Endothelial cell (in vitro differentiated cells): ENCODE results near the gene GFOD2. TPM values are rescaled to one million over a fixed set of nuclear protein-coding genes. Genes with fewer than 3 reads are reported as not detected.
"Not testable (repeated sequence)": the region's sequence is repeated elsewhere in the genome, so short reads cannot be mapped to it uniquely, and the experiment has no call there.

Source experiments
- DNase-seq: peaks from one replicate; pipeline ENCODE4 v3.0.0; 2021; ENCODE audit warnings: low spot score
- H3K27ac Mint-ChIP-seq: one replicate; pipeline ENCODE4 v1.8.0; 2021; ENCODE audit warnings: mixed read lengths, inconsistent platforms; ENCODE audit not compliant: unreplicated experiment
- H3K27me3 Mint-ChIP-seq: one replicate; pipeline ENCODE4 v1.8.0; 2021; ENCODE audit warnings: mild to moderate bottlenecking, moderate library complexity, mixed read lengths, inconsistent platforms; ENCODE audit not compliant: unreplicated experiment
- H3K36me3 Mint-ChIP-seq: one replicate; pipeline ENCODE4 v1.8.0; 2021; ENCODE audit warnings: mild to moderate bottlenecking, low read depth, mixed read lengths, inconsistent platforms; ENCODE audit not compliant: unreplicated experiment
- H3K4me1 Mint-ChIP-seq: one replicate; pipeline ENCODE4 v1.8.0; 2021; ENCODE audit warnings: mild to moderate bottlenecking, mixed read lengths, inconsistent platforms; ENCODE audit not compliant: unreplicated experiment
- H3K4me3 Mint-ChIP-seq: one replicate; pipeline ENCODE4 v1.8.0; 2021; ENCODE audit warnings: mild to moderate bottlenecking, mixed read lengths, inconsistent platforms; ENCODE audit not compliant: unreplicated experiment
- H3K9me3 Mint-ChIP-seq: one replicate; pipeline ENCODE4 v1.8.0; 2021; ENCODE audit warnings: mixed read lengths, inconsistent platforms; ENCODE audit not compliant: unreplicated experiment
- total RNA-seq: library from RNA; stranded (reverse); fragmentation: NEBNext Ultra II Directional; extraction: Animal tissue kit (Norgen Biotek cat#: 25700); gene quantifications from one replicate; pipeline ENCODE4 v1.2.1, GENCODE V29; 2021; ENCODE audit not compliant: unreplicated experiment
- TF ChIP-seq, protein P1 (sequence below): fragments of 200-600 bp; sonication (generic); IDR thresholded peaks from one replicate; pipeline ENCODE4 v1.5.0; 2021; ENCODE audit warnings: antibody characterized with exemption; ENCODE audit not compliant: unreplicated experiment

Gene GFOD2
- total RNA-seq, 1 donor from 2014 or later: 44.2 TPM

GRCh38 chr16:67758006-67758405 is 38.9 kb upstream of the GFOD2 start:
- Mint-ChIP-seq H3K4me3 (no peak overlapping the region), H3K9me3 (no peaks in the 10 kb centered on the region), H3K4me1 (no peaks in the 10 kb centered on the region), H3K36me3 (peaks cover 16% of the 10 kb centered on the region), H3K27me3 (peaks cover 18% of the 10 kb centered on the region), H3K27ac (no peak overlapping the region)
- TF ChIP-seq, protein P1, sequence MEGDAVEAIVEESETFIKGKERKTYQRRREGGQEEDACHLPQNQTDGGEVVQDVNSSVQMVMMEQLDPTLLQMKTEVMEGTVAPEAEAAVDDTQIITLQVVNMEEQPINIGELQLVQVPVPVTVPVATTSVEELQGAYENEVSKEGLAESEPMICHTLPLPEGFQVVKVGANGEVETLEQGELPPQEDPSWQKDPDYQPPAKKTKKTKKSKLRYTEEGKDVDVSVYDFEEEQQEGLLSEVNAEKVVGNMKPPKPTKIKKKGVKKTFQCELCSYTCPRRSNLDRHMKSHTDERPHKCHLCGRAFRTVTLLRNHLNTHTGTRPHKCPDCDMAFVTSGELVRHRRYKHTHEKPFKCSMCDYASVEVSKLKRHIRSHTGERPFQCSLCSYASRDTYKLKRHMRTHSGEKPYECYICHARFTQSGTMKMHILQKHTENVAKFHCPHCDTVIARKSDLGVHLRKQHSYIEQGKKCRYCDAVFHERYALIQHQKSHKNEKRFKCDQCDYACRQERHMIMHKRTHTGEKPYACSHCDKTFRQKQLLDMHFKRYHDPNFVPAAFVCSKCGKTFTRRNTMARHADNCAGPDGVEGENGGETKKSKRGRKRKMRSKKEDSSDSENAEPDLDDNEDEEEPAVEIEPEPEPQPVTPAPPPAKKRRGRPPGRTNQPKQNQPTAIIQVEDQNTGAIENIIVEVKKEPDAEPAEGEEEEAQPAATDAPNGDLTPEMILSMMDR: no peak
- no peak for DNase-seq

DNA sequence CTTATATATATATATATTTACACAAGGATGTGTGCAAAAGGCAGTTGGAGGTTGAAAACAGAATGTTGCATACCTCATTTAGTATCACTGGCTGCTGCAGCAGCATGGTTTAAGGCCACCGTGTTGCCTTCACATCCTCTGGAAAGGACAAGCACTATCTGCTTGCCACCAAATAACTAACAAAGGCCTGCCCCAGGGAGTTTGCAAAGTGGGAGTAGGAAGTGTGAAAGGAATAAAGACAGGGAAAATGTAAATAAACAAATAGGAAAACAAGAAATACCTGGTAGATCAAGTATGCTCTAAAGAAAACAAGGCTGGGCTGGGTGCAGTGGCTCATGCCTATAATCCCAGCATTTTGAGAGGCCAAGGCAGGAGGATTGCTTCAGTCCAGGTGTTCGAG is 33.5 kb upstream of the GFOD2 start:
- Mint-ChIP-seq H3K27ac (peak overlapping the region; percentile 28), H3K36me3 (peaks cover 3% of the 10 kb centered on the region), H3K4me1 (peaks cover 4% of the 10 kb centered on the region), H3K27me3 (peaks cover 10% of the 10 kb centered on the region), H3K9me3 (no peaks in the 10 kb centered on the region), H3K4me3 (no peak overlapping the region)
- no peak for DNase-seq
- TF ChIP-seq, protein P1: no peak

- H3K27me3 Mint-ChIP-seq: peaks cover 10% of the 10 kb centered on the region
- H3K4me3 Mint-ChIP-seq, DNase-seq, H3K4me1 Mint-ChIP-seq, H3K27ac Mint-ChIP-seq, H3K36me3 Mint-ChIP-seq, H3K9me3 Mint-ChIP-seq: not testable (repeated sequence)
Measured at GRCh38 chr16:67751331-67751730, 32.2 kb upstream of the GFOD2 start.

- H3K27me3 Mint-ChIP-seq: peaks cover 12% of the 10 kb centered on the region
- peaks cover 4% of the 10 kb centered on the region for H3K4me1 Mint-ChIP-seq
- H3K27ac Mint-ChIP-seq: no peak overlapping the region
- TF ChIP-seq, protein P1: no peak
- peaks cover 6% of the 10 kb centered on the region for H3K36me3 Mint-ChIP-seq
- no peak overlapping the region for H3K4me3 Mint-ChIP-seq
- DNase-seq: no peak
- H3K9me3 Mint-ChIP-seq: no peaks in the 10 kb centered on the region
Measured at GRCh38 chr16:67750466-67750865, 31.4 kb upstream of the GFOD2 start.

DNA sequence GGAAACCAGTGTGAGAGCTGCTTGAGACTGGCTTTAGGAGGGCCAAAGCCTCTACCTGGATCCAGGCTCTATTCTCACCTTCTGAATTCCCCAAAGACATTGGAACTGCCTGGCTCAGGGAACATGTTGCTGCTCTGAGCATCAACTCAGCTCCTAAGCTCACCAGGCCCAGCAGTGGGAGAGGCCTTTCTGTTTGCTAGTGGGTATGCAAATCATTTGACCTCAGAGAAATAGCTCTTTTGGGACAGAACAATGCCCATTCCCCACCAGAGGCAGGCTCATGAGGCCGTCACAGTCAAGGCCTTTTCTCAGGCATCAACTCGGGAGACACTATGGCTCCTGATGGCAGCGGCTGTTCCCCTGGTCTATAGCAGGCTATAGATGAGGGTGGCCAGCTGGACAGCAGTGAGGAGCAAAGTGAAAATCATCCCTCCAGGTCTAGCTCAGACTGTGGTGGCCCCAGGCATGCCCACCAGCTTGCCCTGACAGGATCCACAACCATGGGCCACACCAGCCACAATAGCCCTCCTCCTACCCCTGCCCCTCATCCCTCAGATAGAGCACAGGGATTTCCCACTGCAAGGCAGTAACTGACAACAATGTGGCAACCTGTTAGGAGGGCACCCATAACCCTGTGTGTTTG is 30.4 kb upstream of the GFOD2 start:
- peaks cover 4% of the 10 kb centered on the region for H3K4me1 Mint-ChIP-seq
- peaks cover 6% of the 10 kb centered on the region for H3K36me3 Mint-ChIP-seq
- peaks cover 11% of the 10 kb centered on the region for H3K27me3 Mint-ChIP-seq
- no peak overlapping the region for H3K27ac Mint-ChIP-seq
- TF ChIP-seq, protein P1: no peak
- no peak for DNase-seq
- H3K9me3 Mint-ChIP-seq: no peaks in the 10 kb centered on the region
- H3K4me3 Mint-ChIP-seq: no peak overlapping the region
